Stimulated activated naive CD8-positive, alpha-beta T cell treated with anti-CD3 and anti-CD28 coated beads, Interleukin-15, amount 100 ng/mL, for 72 hours (primary cell): ENCODE results near the gene MYRFL.
"Not testable (repeated sequence)": the region's sequence is repeated elsewhere in the genome, so short reads cannot be mapped to it uniquely, and the experiment has no call there.

ENCODE experiments used
- ATAC-seq: fragments of 150-1000 bp; cut with Tn5 transposase; 2 replicates; pipeline ENCODE4 v1.10.0; 2021; ENCODE audit warnings: mild to moderate bottlenecking, moderate library complexity
- DNase-seq, 2 donors: peaks; one replicate each; pipeline ENCODE4 v3.0.0; 2021 to 2022
- H3K27ac Mint-ChIP-seq, 2 donors: one replicate each; pipeline ENCODE4 v1.8.0; 2022; ENCODE audit warnings: mild to moderate bottlenecking in 2 of 2, mixed read lengths in 2 of 2, moderate library complexity in 2 of 2
- H3K27me3 Mint-ChIP-seq: one replicate; pipeline ENCODE4 v1.8.0; 2022; ENCODE audit warnings: mixed read lengths
- H3K4me1 Mint-ChIP-seq: one replicate; pipeline ENCODE4 v1.8.0; 2022; ENCODE audit warnings: mild to moderate bottlenecking, mixed read lengths
- H3K4me3 Mint-ChIP-seq, 2 donors: one replicate each; pipeline ENCODE4 v1.8.0; 2022; ENCODE audit warnings: mild to moderate bottlenecking in 2 of 2, mixed read lengths in 2 of 2, moderate library complexity in 1 of 2
- H3K9me3 Mint-ChIP-seq, 2 donors: one replicate each; pipeline ENCODE4 v1.8.0; 2022; ENCODE audit warnings: mixed read lengths in 2 of 2

The MYRFL gene

DNA sequence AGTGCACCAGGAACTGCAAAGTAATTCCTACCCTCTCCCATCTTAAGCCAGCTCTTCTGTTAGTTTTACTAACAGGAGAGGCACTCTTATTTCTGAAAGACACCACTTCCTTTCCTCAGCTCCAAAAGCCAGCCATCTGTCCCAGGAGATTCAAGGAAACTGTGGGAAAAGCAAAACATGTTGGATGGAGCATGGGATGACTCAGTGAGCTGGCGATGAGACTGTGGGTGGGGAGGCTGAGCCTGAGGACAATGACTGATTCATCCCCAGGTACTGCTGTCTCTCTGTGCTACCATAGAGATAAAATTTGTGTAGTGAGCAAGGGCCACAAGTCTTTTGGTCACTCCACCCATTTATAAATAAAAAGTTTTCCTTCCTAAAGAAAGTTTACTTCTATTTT, 141.4 kb downstream of the MYRFL start:
- Mint-ChIP-seq H3K4me3 (no peak overlapping the region), H3K27me3 (no peaks in the 10 kb centered on the region), H3K9me3 (no peaks in the 10 kb centered on the region), H3K4me1 (no peaks in the 10 kb centered on the region), H3K27ac (no peak overlapping the region)
- ATAC-seq (no peak), DNase-seq (no peak)

GRCh38 chr12:69966839-69967238, 141.8 kb downstream of the MYRFL start:
- no peak overlapping the region for H3K27ac Mint-ChIP-seq
- ATAC-seq: no peak
- no peaks in the 10 kb centered on the region for H3K27me3 Mint-ChIP-seq
- H3K9me3 Mint-ChIP-seq: no peaks in the 10 kb centered on the region
- no peak for DNase-seq
- no peak overlapping the region for H3K4me3 Mint-ChIP-seq
- no peaks in the 10 kb centered on the region for H3K4me1 Mint-ChIP-seq

GRCh38 chr12:69969011-69969410, 144.0 kb downstream of the MYRFL start:
- Mint-ChIP-seq H3K4me1 (no peaks in the 10 kb centered on the region), H3K27me3 (no peaks in the 10 kb centered on the region), H3K9me3 (no peaks in the 10 kb centered on the region), H3K27ac (no peak overlapping the region), H3K4me3 (no peak overlapping the region)
- ATAC-seq (no peak), DNase-seq (no peak)

DNA sequence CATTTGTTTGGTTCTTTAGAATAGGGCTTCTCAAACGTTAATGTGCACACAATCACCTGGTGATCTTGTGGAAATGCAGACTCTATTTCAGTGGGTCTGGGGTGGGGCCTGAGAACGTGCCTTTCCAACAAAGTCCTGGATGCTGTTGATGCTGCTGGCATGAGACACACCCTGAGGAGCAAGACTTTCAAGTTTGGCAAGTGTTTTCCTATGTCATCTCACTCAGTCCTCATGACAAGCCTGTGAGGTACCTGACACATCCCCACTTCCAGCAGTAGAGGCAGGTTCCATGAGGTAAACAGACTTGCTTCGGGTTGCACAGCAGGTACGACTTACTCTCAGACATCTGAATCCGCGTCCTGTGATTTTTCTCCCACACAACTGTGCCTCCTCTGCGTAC, 147.1 kb downstream of the MYRFL start:
- no peak for ATAC-seq
- Mint-ChIP-seq H3K27me3 (no peaks in the 10 kb centered on the region), H3K4me1 (no peaks in the 10 kb centered on the region), H3K9me3 (no peaks in the 10 kb centered on the region), H3K4me3 (no peak overlapping the region), H3K27ac (no peak overlapping the region)
- no peak for DNase-seq

DNA sequence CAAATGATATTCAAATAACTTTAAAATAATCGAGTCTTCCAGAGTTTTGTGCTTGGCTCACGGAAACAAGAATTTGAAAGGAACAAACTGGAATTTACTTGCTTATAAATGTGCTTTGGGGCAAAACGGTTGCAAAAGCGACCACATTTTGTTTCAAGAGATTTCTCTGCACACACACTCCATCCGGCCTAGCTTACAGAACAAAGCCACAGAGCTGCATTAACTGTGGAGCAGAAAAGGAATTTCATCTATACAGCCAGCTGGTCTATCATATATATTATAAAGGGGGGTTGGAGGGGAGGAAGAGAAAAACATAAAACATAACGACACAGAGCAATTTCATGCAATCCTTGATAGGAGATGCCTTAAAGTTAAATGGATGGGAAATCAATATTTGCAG, 153.0 kb downstream of the MYRFL start:
- DNase-seq: no peak
- Mint-ChIP-seq H3K4me3 (no peak overlapping the region), H3K9me3 (no peaks in the 10 kb centered on the region), H3K27ac (no peak overlapping the region), H3K27me3 (peaks cover 17% of the 10 kb centered on the region), H3K4me1 (no peaks in the 10 kb centered on the region)
- no peak for ATAC-seq

- ATAC-seq: no peak
- no peak for DNase-seq
- Mint-ChIP-seq H3K4me3 (no peak overlapping the region), H3K27ac (no peak overlapping the region), H3K9me3 (no peaks in the 10 kb centered on the region), H3K4me1 (no peaks in the 10 kb centered on the region), H3K27me3 (peaks cover 20% of the 10 kb centered on the region)
Observed at GRCh38 chr12:69981881-69982475, 157.0 kb downstream of the MYRFL start.

GRCh38 chr12:69984241-69984640, 159.2 kb downstream of the MYRFL start:
- Mint-ChIP-seq H3K27ac (no peak overlapping the region), H3K4me1 (no peaks in the 10 kb centered on the region), H3K4me3 (no peak overlapping the region), H3K9me3 (no peaks in the 10 kb centered on the region), H3K27me3 (peaks cover 13% of the 10 kb centered on the region)
- ATAC-seq (no peak), DNase-seq (no peak)

- Mint-ChIP-seq H3K9me3 (no peaks in the 10 kb centered on the region), H3K27ac (no peak overlapping the region), H3K4me3 (no peak overlapping the region), H3K4me1 (no peaks in the 10 kb centered on the region), H3K27me3 (peaks cover 10% of the 10 kb centered on the region)
- peak; percentile 40 for ATAC-seq
- peak in 1 of 2 donors; percentile 11 for DNase-seq
Observed at GRCh38 chr12:69985656-69986055, 160.6 kb downstream of the MYRFL start.

DNA sequence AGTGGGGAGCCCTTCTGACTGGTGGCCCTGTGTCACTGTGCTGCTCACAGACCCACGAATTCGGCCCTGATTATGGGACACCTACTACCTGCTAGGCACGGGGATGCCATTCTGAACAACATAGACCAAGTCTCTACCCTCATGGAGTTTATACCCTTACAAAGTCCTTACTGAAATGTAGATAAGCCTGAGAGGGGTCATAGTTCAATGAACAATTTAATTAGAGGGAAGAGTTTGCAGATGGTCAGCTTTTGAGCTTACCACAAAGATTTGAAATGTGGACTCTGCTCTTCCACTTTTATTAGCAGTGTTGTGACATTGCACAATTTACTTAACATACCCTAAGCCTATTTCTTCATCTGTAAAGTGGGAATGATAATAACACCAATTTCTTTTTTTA, 161.1 kb downstream of the MYRFL start:
- Mint-ChIP-seq H3K27ac (no peak overlapping the region), H3K4me3 (no peak overlapping the region), H3K9me3 (no peaks in the 10 kb centered on the region), H3K4me1 (no peaks in the 10 kb centered on the region), H3K27me3 (peaks cover 10% of the 10 kb centered on the region)
- DNase-seq: no peak
- ATAC-seq: no peak

GRCh38 chr12:69987579-69988091, 162.6 kb downstream of the MYRFL start:
- Mint-ChIP-seq H3K4me1 (no peaks in the 10 kb centered on the region), H3K4me3 (no peak overlapping the region), H3K27me3 (peaks cover 7% of the 10 kb centered on the region), H3K9me3 (peaks cover 0 to 4% of the 10 kb centered on the region in 2 donors), H3K27ac (no peak overlapping the region)
- DNase-seq: no peak
- ATAC-seq: no peak

DNA sequence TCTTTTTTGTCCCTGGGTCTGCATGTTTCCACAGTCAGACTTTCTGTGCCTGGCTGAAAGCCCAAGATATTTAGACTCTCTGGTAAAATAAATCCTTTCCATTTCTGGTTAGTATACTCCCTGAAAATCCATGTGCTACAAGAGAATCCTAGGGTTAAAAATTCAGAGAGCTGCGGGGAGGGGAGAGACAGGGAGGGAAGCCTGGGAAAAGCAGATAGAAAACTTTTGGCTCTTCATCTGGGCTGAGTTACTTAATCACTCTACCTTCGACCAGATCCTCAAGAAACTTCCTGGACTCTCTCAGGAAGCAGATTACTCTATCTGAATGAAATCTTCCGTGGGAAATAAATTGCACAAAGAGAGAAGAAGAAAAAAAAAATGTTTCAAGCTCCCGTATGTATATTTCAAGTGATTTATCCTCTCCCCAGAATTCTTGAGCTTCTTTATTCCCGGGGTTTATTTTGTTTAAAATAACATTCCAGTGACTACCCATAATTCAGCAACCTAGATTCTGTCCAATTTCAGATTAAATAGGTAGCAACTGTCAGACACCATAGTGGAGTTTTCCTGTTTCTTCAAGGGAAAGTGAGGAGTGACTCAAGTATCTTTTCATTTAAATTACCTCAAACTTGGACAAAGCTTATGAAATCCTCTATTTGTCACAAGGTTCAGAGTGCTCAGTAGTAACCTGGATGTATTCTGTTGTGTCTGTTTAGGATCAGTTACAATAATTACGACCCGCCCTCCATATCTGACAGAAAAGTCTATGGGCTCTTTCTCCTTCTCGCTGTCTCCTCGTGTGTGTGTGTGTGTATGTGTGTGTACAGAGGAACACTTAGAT, 163.7 kb downstream of the MYRFL start:
- peaks cover 0 to 4% of the 10 kb centered on the region in 2 donors for H3K9me3 Mint-ChIP-seq
- H3K4me1 Mint-ChIP-seq: no peaks in the 10 kb centered on the region
- ATAC-seq (no peak), DNase-seq (no peak)
- H3K27ac Mint-ChIP-seq: no peak overlapping the region
- H3K4me3 Mint-ChIP-seq: no peak overlapping the region
- no peaks in the 10 kb centered on the region for H3K27me3 Mint-ChIP-seq

DNA sequence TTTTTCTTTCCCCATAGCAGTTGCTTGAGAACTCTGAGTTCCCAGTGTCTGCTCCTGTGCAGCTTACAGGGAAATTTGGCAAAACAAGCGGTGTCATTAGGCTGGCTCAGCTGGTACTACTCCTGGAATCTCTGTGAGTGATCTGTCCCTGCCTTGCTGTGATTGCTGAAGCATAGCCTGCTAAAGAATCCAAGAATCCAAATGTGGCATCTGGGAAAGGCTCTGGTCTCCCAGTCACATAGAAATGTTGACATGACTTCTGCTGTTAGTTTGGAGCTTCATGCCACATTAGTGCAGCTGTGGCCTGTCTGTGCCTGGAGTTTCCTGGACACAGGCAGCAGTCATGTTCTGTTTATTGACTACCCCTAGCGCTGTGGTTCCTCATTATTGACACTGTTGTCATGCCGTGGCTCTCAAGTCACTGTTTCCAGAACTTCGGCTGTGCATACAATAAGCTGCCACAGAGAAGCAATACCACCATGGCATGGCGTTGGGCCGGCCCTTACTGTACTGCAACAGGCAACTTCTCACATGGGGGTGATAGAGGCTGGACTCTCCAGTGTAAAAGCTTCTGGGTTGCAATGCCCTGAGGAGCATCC, 166.8 kb downstream of the MYRFL start:
- Mint-ChIP-seq H3K4me3 (no peak overlapping the region), H3K4me1 (no peaks in the 10 kb centered on the region), H3K27me3 (no peaks in the 10 kb centered on the region), H3K9me3 (peaks cover 0 to 4% of the 10 kb centered on the region in 2 donors), H3K27ac (no peak overlapping the region)
- ATAC-seq (no peak), DNase-seq (no peak)

DNA sequence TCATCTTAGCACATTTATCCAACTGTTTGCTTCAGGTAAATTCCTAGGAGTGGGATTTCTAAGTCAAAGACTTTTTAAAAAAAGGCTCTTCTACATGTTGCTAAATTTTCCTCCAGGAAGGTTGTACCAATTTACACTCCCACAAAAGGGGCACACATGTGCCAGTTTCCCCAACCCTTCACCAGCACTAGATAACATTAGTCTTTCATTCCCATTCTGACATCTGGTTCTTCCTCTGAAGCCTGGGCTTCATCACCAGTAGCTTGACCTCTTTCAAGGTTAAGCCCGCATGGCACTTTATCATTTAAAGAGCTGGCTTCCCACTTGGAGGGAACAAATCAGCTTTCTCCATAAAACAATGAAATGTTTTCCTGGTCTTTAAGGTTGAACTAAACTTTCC, 168.4 kb downstream of the MYRFL start:
- ATAC-seq: no peak
- Mint-ChIP-seq H3K4me1 (no peaks in the 10 kb centered on the region), H3K27me3 (no peaks in the 10 kb centered on the region), H3K27ac (no peak overlapping the region), H3K9me3 (peaks cover 0 to 4% of the 10 kb centered on the region in 2 donors), H3K4me3 (no peak overlapping the region)
- DNase-seq: no peak

GRCh38 chr12:69994086-69994485, 169.1 kb downstream of the MYRFL start:
- H3K9me3 Mint-ChIP-seq, H3K27me3 Mint-ChIP-seq, ATAC-seq, H3K4me1 Mint-ChIP-seq, DNase-seq, H3K4me3 Mint-ChIP-seq: not testable (repeated sequence)
- H3K27ac Mint-ChIP-seq: peak overlapping the region in 1 of 2 donors; percentile 57

- no peaks in the 10 kb centered on the region for H3K27me3 Mint-ChIP-seq
- H3K9me3 Mint-ChIP-seq: peaks cover 0 to 4% of the 10 kb centered on the region in 2 donors
- no peak overlapping the region for H3K4me3 Mint-ChIP-seq
- no peak for ATAC-seq
- no peaks in the 10 kb centered on the region for H3K4me1 Mint-ChIP-seq
- H3K27ac Mint-ChIP-seq: no peak overlapping the region
- no peak for DNase-seq
Observed at GRCh38 chr12:69994724-69995173, 169.7 kb downstream of the MYRFL start.

DNA sequence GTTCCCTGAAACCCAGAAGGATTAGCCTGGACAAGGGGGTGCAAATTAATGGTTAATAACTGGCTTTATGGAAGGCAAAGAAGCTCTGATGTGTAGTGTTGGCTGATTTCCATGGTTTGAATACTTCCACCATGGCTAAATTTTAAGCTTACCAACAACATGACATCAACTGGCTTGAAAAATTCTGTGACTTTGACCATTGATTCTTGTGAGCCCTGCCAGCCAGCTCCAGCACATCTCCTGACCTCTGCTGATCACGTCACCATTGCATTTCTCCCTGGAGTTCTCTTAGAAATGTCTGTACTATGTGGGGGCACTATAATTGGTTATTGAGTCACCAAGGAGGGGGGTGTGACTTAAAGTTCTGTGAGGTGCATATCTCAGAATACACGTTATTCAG, 171.2 kb downstream of the MYRFL start:
- H3K4me3 Mint-ChIP-seq: no peak overlapping the region
- no peaks in the 10 kb centered on the region for H3K27me3 Mint-ChIP-seq
- ATAC-seq (no peak), DNase-seq (no peak)
- no peak overlapping the region for H3K27ac Mint-ChIP-seq
- no peaks in the 10 kb centered on the region for H3K4me1 Mint-ChIP-seq
- peaks cover 0 to 4% of the 10 kb centered on the region in 2 donors for H3K9me3 Mint-ChIP-seq
